GM19351 (cell line): Measurements from ENCODE around the gene GLI2.

ENCODE experiments used
- ATAC-seq: cut with Tn5 transposase; IDR thresholded peaks from one replicate; pipeline ENCODE4 v1.9.1; 2021; ENCODE audit warnings: mild to moderate bottlenecking, moderate library complexity; ENCODE audit not compliant: unreplicated experiment

GLI2 gene

DNA sequence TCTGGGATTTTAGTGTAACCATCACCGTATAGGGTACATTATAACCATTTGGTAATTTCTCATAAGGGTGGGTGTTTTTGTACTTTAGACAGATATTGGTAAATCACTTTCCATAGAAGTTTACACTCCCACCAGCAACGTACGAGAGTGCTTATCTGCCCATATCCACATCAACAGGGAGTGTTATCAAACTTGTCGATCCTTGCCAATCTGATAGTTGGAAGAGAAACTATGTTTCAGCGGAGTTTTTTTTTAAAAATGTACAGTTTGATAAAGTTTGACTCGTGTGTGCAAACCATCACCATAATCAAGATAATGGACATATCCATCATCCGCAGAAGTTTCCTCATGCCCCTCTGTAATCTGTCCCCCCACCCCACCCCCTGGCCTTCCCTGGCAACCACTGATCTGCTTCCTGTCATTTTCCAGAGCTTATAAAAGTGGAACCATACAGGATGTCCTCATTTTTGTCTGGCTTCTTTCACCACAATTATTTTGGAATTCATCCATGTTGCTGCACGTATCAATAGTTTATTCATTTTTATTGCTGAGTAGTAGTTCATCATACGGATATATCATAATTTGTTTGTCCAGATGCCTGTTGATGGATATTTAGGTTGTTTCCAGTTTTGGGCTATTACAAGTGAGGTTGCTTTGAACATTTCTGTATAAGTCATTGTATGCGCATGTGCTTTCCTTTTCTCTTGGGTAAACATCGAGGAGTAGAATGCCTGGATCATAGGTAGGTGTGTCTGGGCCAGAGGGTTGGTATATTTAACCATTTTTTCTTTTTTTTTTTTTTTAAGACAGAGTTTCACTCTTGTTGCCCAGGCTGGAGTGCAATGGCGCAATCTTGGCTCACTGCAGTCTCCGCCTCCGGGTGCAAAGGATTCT, 18.6 kb downstream of the GLI2 start:
- ATAC-seq, result no peak

GRCh38 chr2:120758181-120759144, 22.8 kb downstream of the GLI2 start:
- ATAC-seq, result no peak

DNA sequence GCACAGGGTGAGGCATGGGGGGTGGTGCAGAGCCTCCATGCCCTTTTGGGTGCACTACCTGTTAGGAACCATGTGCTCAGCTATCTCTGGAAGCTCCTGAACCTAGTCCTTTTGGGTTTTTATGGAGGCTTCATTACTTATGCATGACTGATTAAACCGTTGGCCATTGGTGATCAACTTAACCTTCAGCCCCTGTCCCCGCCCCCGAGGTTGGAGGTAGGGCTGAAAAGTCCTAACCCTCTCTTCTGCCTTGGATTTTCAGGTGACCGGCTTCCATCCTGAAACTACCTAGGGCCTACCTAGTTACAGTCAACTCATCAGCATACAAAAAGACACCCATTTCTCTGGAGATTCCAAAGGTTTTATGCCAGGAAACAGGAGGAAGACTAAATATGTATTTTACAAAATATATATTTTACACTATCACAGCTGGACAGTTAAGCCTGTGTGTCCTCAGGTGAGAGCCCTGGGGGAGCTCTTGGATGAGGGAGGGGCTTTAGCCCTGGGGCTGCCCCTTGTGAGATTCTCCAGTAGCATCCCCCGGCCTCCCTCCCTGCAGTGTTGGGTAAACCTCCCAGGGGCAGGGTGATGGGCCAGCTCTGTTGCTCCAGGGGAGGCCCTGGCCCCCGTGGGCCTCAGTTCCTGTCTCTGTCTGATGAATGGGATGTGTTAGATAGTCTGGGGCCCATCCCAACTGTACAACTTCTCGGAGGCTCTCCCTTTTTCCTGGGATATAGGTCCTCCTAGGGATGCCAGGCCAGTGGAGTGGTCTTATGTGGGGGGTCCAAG, 24.1 kb downstream of the GLI2 start:
- ATAC-seq, result no peak

DNA sequence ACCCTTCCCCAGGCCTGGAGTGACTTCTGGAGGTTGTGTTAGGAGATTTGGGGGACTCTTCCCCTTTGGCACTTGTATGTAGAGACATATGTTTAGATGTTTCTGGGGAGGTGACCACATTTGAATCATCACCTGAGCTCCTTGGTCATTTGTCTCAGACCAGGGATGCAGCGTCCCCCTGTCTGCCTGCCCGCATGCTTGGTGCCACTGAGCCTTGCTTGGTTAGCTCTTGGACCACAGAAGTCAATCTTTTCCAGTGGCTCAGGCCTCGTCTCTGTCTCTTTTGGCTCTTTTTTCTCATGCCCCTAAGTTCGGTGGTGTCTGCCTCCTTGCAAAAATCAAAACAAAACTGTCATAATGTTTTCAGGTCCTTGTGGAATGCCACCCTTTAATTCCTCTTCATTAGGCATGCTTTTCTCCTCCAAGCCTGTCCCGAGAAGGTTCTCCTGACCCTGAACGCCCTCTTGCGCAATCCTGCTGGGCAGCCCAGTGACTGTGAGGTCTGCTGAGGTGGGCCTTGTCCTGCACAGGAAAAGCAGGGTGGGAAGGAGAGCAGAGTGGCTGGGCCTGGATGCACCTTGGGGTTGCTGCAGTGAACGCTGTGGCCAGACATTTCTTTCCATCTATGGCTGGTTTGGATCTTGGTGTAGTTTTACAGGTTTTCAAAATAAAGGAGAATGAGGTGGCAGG, 24.9 kb downstream of the GLI2 start:
- ATAC-seq, result no peak

- no peak for ATAC-seq
Observed at GRCh38 chr2:120761164-120761861, 25.6 kb downstream of the GLI2 start.

- no peak for ATAC-seq
Observed at GRCh38 chr2:120761911-120762310, 26.2 kb downstream of the GLI2 start.

DNA sequence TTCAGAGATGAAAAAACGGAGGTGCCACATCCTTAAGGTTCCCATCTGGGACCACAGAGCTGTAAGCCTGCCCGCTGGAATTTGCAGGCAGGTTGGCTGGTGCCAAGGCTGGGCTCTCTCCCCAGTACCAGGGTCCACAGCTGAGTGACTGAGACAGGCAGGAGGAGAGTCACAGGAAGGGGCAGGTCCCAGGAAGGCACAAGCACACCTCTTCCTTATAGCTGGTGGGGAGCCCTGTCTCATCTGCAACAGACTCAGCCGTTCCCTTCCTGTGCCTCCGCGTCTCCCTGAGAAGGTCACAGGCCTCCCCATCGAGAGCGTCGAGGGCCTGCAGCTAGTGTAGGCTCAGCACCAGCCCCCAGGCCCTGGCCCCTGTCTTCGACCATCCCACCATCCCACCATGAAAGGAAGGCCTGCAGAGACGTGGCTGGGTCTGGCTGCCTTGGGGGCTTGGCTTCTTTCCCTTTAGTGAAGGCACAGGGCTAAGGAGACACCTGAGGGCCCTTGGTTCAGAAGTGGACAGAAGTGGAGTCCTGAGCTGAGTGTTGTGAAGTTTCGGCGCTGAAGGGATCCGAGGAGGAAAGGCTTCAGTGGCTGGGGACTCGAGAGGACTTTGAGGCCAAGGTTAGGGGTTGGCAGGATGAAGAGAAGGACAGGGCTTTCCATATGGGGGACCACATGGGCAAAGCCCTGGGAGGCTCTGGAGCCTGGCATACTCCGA, 26.8 kb downstream of the GLI2 start:
- ATAC-seq, result no peak

GRCh38 chr2:120763508-120763907, 27.8 kb downstream of the GLI2 start:
- no peak for ATAC-seq

GRCh38 chr2:120763931-120764330, 28.3 kb downstream of the GLI2 start:
- ATAC-seq, result no peak

- no peak for ATAC-seq
Observed at GRCh38 chr2:120764492-120764891, 28.8 kb downstream of the GLI2 start.

- no peak for ATAC-seq
Observed at GRCh38 chr2:120764991-120765677, 29.5 kb downstream of the GLI2 start.

DNA sequence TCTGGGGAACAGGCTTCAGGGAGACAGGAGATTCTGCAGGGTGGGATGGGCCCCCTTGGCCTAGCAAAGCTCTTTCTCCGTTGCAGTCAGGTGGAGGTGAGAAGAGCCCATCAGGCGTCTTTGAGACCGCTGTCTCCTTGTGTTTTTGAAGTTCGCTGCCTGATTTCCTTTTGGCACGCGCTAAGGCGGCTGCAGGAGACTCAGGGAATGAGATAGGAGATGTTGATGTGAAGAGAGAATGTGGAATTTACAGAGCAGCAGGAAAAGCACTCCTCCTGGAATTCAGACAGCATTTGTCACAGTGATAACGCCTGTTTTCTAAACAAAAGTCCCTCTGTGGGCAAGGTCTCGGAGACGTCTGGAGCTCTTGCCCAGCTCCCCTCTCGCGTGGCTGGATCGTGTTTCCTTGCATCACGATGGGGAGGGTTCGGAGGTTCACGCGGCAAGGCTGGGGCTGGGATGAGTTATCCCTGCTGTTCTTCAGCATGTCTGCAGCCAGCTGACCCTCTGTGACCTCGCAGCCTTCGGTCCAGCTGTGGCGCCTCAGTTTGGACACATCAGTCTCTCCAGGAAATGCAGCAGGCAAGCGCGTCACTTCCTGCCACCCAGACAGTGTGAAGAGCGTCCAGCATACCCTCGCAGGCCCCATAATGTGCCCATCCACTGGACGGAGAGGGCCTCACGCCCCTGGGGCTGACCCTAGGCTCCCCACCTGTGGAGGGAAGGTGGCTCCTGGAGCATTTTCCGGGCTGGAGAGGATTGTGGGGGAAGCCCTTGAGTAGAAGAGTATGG, 30.2 kb downstream of the GLI2 start:
- ATAC-seq, result no peak

DNA sequence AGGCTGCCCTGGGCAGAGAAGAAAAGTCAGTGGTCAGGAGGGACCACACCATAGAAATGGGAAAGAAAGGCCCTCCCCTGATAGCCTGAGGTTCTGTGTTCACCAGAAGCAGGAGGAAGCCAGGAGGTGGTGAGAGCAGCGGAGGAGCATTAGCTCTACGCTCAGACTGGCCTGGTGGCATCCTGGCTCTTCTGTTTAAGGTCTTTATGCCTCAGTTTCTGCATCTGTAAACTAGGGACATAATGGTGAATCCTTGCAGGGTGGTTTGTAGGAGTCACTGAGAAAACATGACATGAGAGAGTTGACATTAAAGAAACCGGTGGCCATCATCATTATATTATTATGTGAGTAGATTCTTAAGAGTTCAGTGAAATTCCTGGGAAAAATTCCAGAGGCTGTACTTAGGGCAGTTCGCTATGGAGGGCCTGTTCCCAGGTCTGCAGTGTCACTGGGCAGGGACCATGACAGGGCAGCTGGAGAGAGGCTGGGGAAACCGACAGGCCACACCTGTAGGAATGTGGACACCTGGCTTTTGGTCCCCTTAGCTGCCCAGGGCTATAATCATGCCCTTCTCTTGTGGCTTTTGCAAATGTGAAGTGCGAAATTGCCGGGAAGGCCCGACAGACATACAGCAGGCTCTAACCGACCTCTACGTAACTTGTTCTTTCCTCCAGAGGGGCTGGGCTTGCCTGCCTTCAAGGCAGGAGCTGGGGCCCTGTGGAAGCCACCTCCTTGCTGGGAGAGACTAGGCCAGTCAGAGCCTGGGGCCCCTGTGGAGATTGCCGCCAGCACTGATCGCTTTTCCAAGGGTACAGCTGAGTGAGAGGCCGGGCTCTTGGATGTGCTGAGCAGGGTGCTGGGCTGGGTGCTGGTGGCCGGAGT, 31.0 kb downstream of the GLI2 start:
- no peak for ATAC-seq

GRCh38 chr2:120767486-120768005, 31.9 kb downstream of the GLI2 start:
- ATAC-seq, result no peak

- no peak for ATAC-seq
Observed at GRCh38 chr2:120768112-120769048, 32.7 kb downstream of the GLI2 start.
